Breast epithelium (tissue), 3 donors: ENCODE measurements around the gene SPSB1.

Source experiments
- POLR2A ChIP-seq: fragments of 450-650 bp; IDR thresholded peaks from one replicate; pipeline ENCODE4 v1.6.1; 2016; ENCODE audit warnings: antibody characterized with exemption, mild to moderate bottlenecking, moderate library complexity
- POLR2AphosphoS5 ChIP-seq, 3 donors: sonication (generic); formaldehyde crosslinking; IDR thresholded peaks; one replicate each; pipeline ENCODE4 v1.6.1; 2017; ENCODE audit warnings: antibody characterized with exemption in 3 of 3
- TF ChIP-seq, protein P1 (sequence below), 3 donors: fragments of 450-650 bp; IDR thresholded peaks; one replicate each; pipeline ENCODE4 v1.5.1; 2016 to 2017; ENCODE audit warnings: antibody characterized with exemption in 3 of 3, mild to moderate bottlenecking in 3 of 3, moderate library complexity in 3 of 3

DNA sequence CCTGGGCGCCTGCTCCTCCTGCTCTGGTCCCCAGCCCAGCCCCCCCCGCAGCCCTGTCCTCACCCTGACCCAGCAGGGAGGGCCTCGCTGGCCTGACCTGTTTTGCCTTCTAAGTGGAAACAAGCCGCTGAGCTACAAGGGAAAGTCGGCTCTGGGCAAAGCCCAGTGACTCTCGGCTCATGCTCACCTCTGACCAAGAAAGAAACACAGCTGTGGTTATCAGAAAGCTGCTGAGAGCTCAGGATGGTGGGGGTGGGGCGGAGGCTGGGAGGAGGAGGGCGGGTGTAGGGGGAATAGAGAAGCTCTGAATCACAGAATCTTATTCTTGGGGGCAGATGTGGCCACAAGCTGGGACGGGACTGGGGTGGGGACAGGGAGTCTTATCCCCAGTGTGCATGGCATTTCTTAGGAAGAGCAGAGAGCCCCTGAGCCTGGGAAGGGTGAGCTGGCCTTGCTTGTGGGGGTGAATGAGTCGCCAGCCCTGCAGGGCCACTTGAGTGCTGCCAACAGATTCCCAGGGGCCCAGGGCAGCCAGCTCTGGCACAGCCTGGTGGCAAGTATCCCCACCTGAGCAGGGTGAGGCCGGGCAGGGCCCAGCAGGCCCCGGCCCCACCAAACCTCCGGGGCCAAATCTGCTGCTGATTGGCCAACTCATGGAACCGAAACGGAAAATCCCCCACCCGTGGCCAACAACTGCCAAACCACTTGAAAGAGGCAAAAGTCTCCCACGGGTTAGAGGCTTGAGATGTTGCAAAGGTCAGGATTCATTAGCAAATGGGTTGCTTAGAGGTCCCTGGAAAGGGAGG is 120.6 kb downstream of the SPSB1 start:
- TF ChIP-seq, protein P1, sequence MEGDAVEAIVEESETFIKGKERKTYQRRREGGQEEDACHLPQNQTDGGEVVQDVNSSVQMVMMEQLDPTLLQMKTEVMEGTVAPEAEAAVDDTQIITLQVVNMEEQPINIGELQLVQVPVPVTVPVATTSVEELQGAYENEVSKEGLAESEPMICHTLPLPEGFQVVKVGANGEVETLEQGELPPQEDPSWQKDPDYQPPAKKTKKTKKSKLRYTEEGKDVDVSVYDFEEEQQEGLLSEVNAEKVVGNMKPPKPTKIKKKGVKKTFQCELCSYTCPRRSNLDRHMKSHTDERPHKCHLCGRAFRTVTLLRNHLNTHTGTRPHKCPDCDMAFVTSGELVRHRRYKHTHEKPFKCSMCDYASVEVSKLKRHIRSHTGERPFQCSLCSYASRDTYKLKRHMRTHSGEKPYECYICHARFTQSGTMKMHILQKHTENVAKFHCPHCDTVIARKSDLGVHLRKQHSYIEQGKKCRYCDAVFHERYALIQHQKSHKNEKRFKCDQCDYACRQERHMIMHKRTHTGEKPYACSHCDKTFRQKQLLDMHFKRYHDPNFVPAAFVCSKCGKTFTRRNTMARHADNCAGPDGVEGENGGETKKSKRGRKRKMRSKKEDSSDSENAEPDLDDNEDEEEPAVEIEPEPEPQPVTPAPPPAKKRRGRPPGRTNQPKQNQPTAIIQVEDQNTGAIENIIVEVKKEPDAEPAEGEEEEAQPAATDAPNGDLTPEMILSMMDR (IDR thresholded peaks at IDR 0.05), result no peak
- TF ChIP-seq POLR2A (no peak), POLR2AphosphoS5 (IDR thresholded peaks at IDR 0.05) (peak; percentile 43 to 92 (median 61))
